ENCODE data around the gene TTC13.
A peak's percentile ranks its signal among the peaks of the same experiment; 100 is the strongest.

TTC13 gene

GRCh38 chr1:230978491-230979388 lies at the start of gene TTC13, which contains the start of gene ARV1:
TTC13 (minus strand) TSS chr1:230978861; CDS start chr1:230978830, 31 bp downstream.
ARV1 (plus strand) TSS chr1:230979094; CDS start chr1:230979106, 12 bp downstream.
- TF ChIP-seq CTCF (conservative IDR thresholded peaks at IDR 0.05; ENCODE audit: low read depth, low read length), result no peak; the same call in 1 of the 2 replicates
- Histone ChIP-seq H3K27ac (peak within 1 kb of the TSS; percentile 50), H3K27me3 (ENCODE audit: insufficient read depth, low read depth) (no peaks in the 10 kb centered on the region)

DNA sequence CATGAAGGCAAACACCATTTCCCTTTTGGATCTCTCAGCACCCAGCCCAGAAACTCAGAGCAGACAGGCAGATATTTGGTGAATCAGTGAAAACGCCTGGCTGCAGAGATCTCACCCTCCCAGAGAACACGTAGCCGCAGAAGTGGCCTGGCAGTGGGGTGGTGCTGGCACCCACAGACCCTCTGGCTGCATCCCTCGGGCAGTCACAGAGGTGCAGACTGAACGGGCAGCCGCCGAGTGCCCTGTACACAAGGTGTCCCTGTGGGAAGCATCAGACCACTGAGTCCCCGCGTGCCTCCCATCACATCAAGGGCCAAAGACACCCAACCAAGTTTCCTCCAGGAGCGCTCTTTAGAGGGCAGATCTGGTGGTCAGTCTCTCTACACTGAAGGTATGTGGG lies 49.3 kb upstream of the TTC13 start:
- no peak overlapping the region for H3K4me2 ChIP-seq
- H3K4me1 ChIP-seq (ENCODE audit: low read depth, poor library complexity, severe bottlenecking), result no peaks in the 10 kb centered on the region
- peaks cover 9% of the 10 kb centered on the region; the same call in 1 of the 2 replicates for H3K79me2 ChIP-seq (ENCODE audit: insufficient read depth, low read depth)
- no peaks in the 10 kb centered on the region for H3K36me3 ChIP-seq (ENCODE audit: insufficient read depth)
- H2AFZ ChIP-seq (ENCODE audit: low read depth), result no peak overlapping the region
- no peaks in the 10 kb centered on the region for H3K27me3 ChIP-seq (ENCODE audit: insufficient read depth, low read depth)
- H4K20me1 ChIP-seq (ENCODE audit: insufficient read depth), result no peaks in the 10 kb centered on the region
- H3K4me3 ChIP-seq (IDR thresholded peaks at IDR 0.05; ENCODE audit: insufficient read depth, low read depth, low read length), result no peak overlapping the region
- no peak for TF ChIP-seq CTCF (conservative IDR thresholded peaks at IDR 0.05; ENCODE audit: low read depth, low read length)
- H3K27ac ChIP-seq, result no peak overlapping the region
- H3K9ac ChIP-seq, result no peak overlapping the region

More at GRCh38 chr1:230978491-230979388, at the start of gene TTC13, which contains the start of gene ARV1:
- Histone ChIP-seq H3K36me3 (ENCODE audit: insufficient read depth) (no peaks in the 10 kb centered on the region), H3K79me2 (ENCODE audit: insufficient read depth, low read depth) (peaks cover 37% of the 10 kb centered on the region), H3K9ac (peak within 1 kb of the TSS; percentile 61), H3K4me1 (ENCODE audit: low read depth, poor library complexity, severe bottlenecking) (peaks cover 23% of the 10 kb centered on the region), H3K4me2 (peak within 1 kb of the TSS; percentile 88), H3K4me3 (IDR thresholded peaks at IDR 0.05; ENCODE audit: insufficient read depth, low read depth, low read length) (peak within 1 kb of the TSS; percentile 94), H2AFZ (ENCODE audit: low read depth) (peak within 1 kb of the TSS; percentile 60), H4K20me1 (ENCODE audit: insufficient read depth) (no peaks in the 10 kb centered on the region)

GRCh38 chr1:231027136-231027925 lies 48.7 kb upstream of the TTC13 start:
- H4K20me1 ChIP-seq (ENCODE audit: insufficient read depth), result no peaks in the 10 kb centered on the region
- no peak overlapping the region for H3K4me3 ChIP-seq (IDR thresholded peaks at IDR 0.05; ENCODE audit: insufficient read depth, low read depth, low read length)
- H3K79me2 ChIP-seq (ENCODE audit: insufficient read depth, low read depth), result peaks cover 9% of the 10 kb centered on the region; the same call in 1 of the 2 replicates
- H3K27me3 ChIP-seq (ENCODE audit: insufficient read depth, low read depth), result no peaks in the 10 kb centered on the region
- H3K4me1 ChIP-seq (ENCODE audit: low read depth, poor library complexity, severe bottlenecking), result no peaks in the 10 kb centered on the region
- H3K36me3 ChIP-seq (ENCODE audit: insufficient read depth), result no peaks in the 10 kb centered on the region
- no peak overlapping the region for H3K9ac ChIP-seq
- no peak overlapping the region for H3K4me2 ChIP-seq
- no peak for TF ChIP-seq CTCF (conservative IDR thresholded peaks at IDR 0.05; ENCODE audit: low read depth, low read length)
- H3K27ac ChIP-seq, result no peak overlapping the region
- no peak overlapping the region for H2AFZ ChIP-seq (ENCODE audit: low read depth)

DNA sequence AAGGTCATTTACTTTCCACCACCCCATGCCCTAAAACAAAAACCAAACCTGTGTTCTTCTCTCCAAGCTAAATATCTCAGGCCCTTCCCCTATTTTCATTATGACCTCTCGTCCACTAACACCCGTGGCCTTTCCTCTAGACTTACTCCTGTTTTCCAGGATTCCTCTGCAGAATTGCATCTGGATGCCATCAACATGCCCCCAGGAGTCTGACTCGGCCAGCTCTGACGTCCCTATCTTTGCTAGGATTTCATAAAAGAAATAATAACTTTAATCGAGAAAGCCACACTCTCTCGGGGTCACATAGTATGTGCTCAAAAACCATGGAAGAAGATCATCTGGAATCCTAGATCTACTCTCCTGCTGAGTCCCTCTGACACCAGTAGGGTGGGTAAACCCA lies 47.9 kb upstream of the TTC13 start:
- H3K9ac ChIP-seq, result no peak overlapping the region
- no peaks in the 10 kb centered on the region for H4K20me1 ChIP-seq (ENCODE audit: insufficient read depth)
- peaks cover 6% of the 10 kb centered on the region; the same call in 1 of the 2 replicates for H3K79me2 ChIP-seq (ENCODE audit: insufficient read depth, low read depth)
- no peaks in the 10 kb centered on the region for H3K4me1 ChIP-seq (ENCODE audit: low read depth, poor library complexity, severe bottlenecking)
- H3K4me3 ChIP-seq (IDR thresholded peaks at IDR 0.05; ENCODE audit: insufficient read depth, low read depth, low read length), result no peak overlapping the region
- no peak overlapping the region for H3K27ac ChIP-seq
- no peak overlapping the region for H2AFZ ChIP-seq (ENCODE audit: low read depth)
- no peak overlapping the region for H3K4me2 ChIP-seq
- no peaks in the 10 kb centered on the region for H3K36me3 ChIP-seq (ENCODE audit: insufficient read depth)
- no peak for TF ChIP-seq CTCF (conservative IDR thresholded peaks at IDR 0.05; ENCODE audit: low read depth, low read length)
- H3K27me3 ChIP-seq (ENCODE audit: insufficient read depth, low read depth), result no peaks in the 10 kb centered on the region

All from KMS-11 (cell line).